SJCRH30 (cell line): ENCODE measurements around the gene UBE2V1. TPM values are rescaled to one million over a fixed set of nuclear protein-coding genes. Genes with fewer than 3 reads are reported as not detected.
"Not testable (repeated sequence)": the region's sequence is repeated elsewhere in the genome, so short reads cannot be mapped to it uniquely, and the experiment has no call there.

Source experiments
- DNase-seq, 2 experiments: peaks; one replicate each; pipeline ENCODE4 v3.0.0-alpha.2; 2015 to 2020
- H3K27ac ChIP-seq: fragments of 250-450 bp; sonication (Bioruptor Pico); 2 replicates; pipeline ENCODE4 v1.5.1; 2020; ENCODE audit warnings: mild to moderate bottlenecking, moderate library complexity
- H3K27me3 ChIP-seq: fragments of 250-450 bp; sonication (Bioruptor Pico); 2 replicates; pipeline ENCODE4 v1.5.1; 2020; ENCODE audit warnings: mild to moderate bottlenecking, moderate library complexity
- H3K36me3 ChIP-seq: fragments of 250-450 bp; sonication (Bioruptor Pico); 2 replicates; pipeline ENCODE4 v1.5.1; 2020; ENCODE audit warnings: mild to moderate bottlenecking, moderate library complexity
- H3K4me1 ChIP-seq: fragments of 250-450 bp; sonication (Bioruptor Pico); 2 replicates; pipeline ENCODE4 v1.5.1; 2020; ENCODE audit warnings: mild to moderate bottlenecking, moderate library complexity
- H3K4me3 ChIP-seq: fragments of 250-450 bp; sonication (Bioruptor Pico); 2 replicates; pipeline ENCODE4 v1.5.1; 2020; ENCODE audit warnings: mild to moderate bottlenecking, moderate library complexity
- H3K9me3 ChIP-seq: fragments of 250-450 bp; sonication (Bioruptor Pico); replicated peaks from 2 replicates; pipeline ENCODE4 v1.5.1; 2020; ENCODE audit warnings: mild to moderate bottlenecking, moderate library complexity
- total RNA-seq: library from RNA; depleted of rRNA; stranded (reverse); fragments of >200 nt; shearing (Covaris generic); gene quantifications from 2 replicates; pipeline ENCODE4 v1.2.3, GENCODE V29; 2014; rRNA removed

Gene UBE2V1
- total RNA-seq: 216 and 249 TPM in 2 replicates

- H3K27me3 ChIP-seq: no peaks in the 10 kb centered on the region
- peak within 1 kb of the TSS; percentile 70 for H3K27ac ChIP-seq
- peaks cover 9% of the 10 kb centered on the region; the same call in 1 of the 2 replicates for H3K36me3 ChIP-seq
- H3K9me3 ChIP-seq: no peaks in the 10 kb centered on the region
- peak; percentile 95 for DNase-seq
- H3K4me3 ChIP-seq: peak within 1 kb of the TSS; percentile 96
- peaks cover 28% of the 10 kb centered on the region for H3K4me1 ChIP-seq
These were observed at the start of gene UBE2V1 for GRCh38 chr20:50112512-50113419. Gene UBE2V1 (minus strand): TSS chr20:50113150. CDS start chr20:50113128, 22 bp downstream.

GRCh38 chr20:50161494-50161893, 48.5 kb upstream of the UBE2V1 start:
- peaks cover 46% of the 10 kb centered on the region for H3K4me1 ChIP-seq
- H3K9me3 ChIP-seq, H3K27ac ChIP-seq, H3K4me3 ChIP-seq, H3K36me3 ChIP-seq, DNase-seq, H3K27me3 ChIP-seq: not testable (repeated sequence)

- DNase-seq: peak; percentile 94 to 97
- Histone ChIP-seq H3K4me1 (peaks cover 44% of the 10 kb centered on the region), H3K27me3 (no peaks in the 10 kb centered on the region), H3K36me3 (peaks cover 7% of the 10 kb centered on the region; the same call in 1 of the 2 replicates), H3K27ac (peak within 1 kb of the TSS; percentile 55), H3K9me3 (no peaks in the 10 kb centered on the region), H3K4me3 (peak within 1 kb of the TSS; percentile 96)
These were observed 40.8 kb upstream of the UBE2V1 start, which contains the start of gene PEDS1 for GRCh38 chr20:50153500-50154377. Gene PEDS1 (minus strand): TSS chr20:50153723. CDS start chr20:50153637, 86 bp downstream.

- DNase-seq: peak; percentile 48 to 50
- Histone ChIP-seq H3K27ac (peak overlapping the region; percentile 55), H3K36me3 (peaks cover 13% of the 10 kb centered on the region), H3K27me3 (no peaks in the 10 kb centered on the region), H3K9me3 (no peaks in the 10 kb centered on the region), H3K4me1 (peaks cover 42% of the 10 kb centered on the region), H3K4me3 (peak overlapping the region; percentile 96)
These were observed 40.2 kb upstream of the UBE2V1 start for GRCh38 chr20:50153153-50153499.

GRCh38 chr20:50152394-50153152, 39.6 kb upstream of the UBE2V1 start:
- no peak for DNase-seq
- H3K9me3 ChIP-seq: no peaks in the 10 kb centered on the region
- peaks cover 19% of the 10 kb centered on the region for H3K36me3 ChIP-seq
- peaks cover 38% of the 10 kb centered on the region for H3K4me1 ChIP-seq
- peak overlapping the region; percentile 96 for H3K4me3 ChIP-seq
- peak overlapping the region; percentile 55 for H3K27ac ChIP-seq
- H3K27me3 ChIP-seq: no peaks in the 10 kb centered on the region

- Histone ChIP-seq H3K27me3 (no peaks in the 10 kb centered on the region), H3K9me3 (no peaks in the 10 kb centered on the region), H3K4me1 (peaks cover 45% of the 10 kb centered on the region), H3K4me3 (no peak overlapping the region), H3K27ac (no peak overlapping the region), H3K36me3 (peaks cover 28% of the 10 kb centered on the region)
- DNase-seq: no peak
These were observed 38.2 kb upstream of the UBE2V1 start for GRCh38 chr20:50151034-50151743.

GRCh38 chr20:50149481-50150254, 36.7 kb upstream of the UBE2V1 start:
- H3K9me3 ChIP-seq: no peaks in the 10 kb centered on the region
- peak overlapping the region; percentile 19 for H3K27ac ChIP-seq
- peak; percentile 57 to 71 for DNase-seq
- no peak overlapping the region for H3K4me3 ChIP-seq
- peaks cover 45% of the 10 kb centered on the region for H3K4me1 ChIP-seq
- H3K36me3 ChIP-seq: peaks cover 28% of the 10 kb centered on the region
- no peaks in the 10 kb centered on the region for H3K27me3 ChIP-seq

GRCh38 chr20:50146732-50147662, 34.0 kb upstream of the UBE2V1 start:
- Histone ChIP-seq H3K27ac (peak overlapping the region; percentile 17; the same call in 1 of the 2 replicates), H3K4me1 (peaks cover 36% of the 10 kb centered on the region), H3K4me3 (no peak overlapping the region), H3K9me3 (no peaks in the 10 kb centered on the region), H3K36me3 (peaks cover 48% of the 10 kb centered on the region), H3K27me3 (no peaks in the 10 kb centered on the region)
- DNase-seq: peak; percentile 37 to 57

- DNase-seq: no peak
- Histone ChIP-seq H3K4me1 (peaks cover 28% of the 10 kb centered on the region), H3K4me3 (no peak overlapping the region), H3K27me3 (no peaks in the 10 kb centered on the region), H3K36me3 (peaks cover 53% of the 10 kb centered on the region), H3K27ac (0 out of 2 replicates have a peak overlapping the region, but pooled peaks have one; percentile 17), H3K9me3 (no peaks in the 10 kb centered on the region)
These were observed 33.3 kb upstream of the UBE2V1 start for GRCh38 chr20:50146214-50146613.

GRCh38 chr20:50145566-50145965, 32.6 kb upstream of the UBE2V1 start:
- no peak for DNase-seq
- H3K4me1 ChIP-seq: peaks cover 25% of the 10 kb centered on the region
- no peaks in the 10 kb centered on the region for H3K9me3 ChIP-seq
- peaks cover 55% of the 10 kb centered on the region for H3K36me3 ChIP-seq
- no peak overlapping the region for H3K4me3 ChIP-seq
- H3K27me3 ChIP-seq: no peaks in the 10 kb centered on the region
- no peak overlapping the region for H3K27ac ChIP-seq

- H3K36me3 ChIP-seq: peaks cover 64% of the 10 kb centered on the region
- peaks cover 15% of the 10 kb centered on the region for H3K4me1 ChIP-seq
- H3K4me3 ChIP-seq: no peak overlapping the region
- no peaks in the 10 kb centered on the region for H3K27me3 ChIP-seq
- H3K27ac ChIP-seq: no peak overlapping the region
- no peaks in the 10 kb centered on the region for H3K9me3 ChIP-seq
- no peak for DNase-seq
These were observed 31.4 kb upstream of the UBE2V1 start for GRCh38 chr20:50144362-50144761.

- no peak for DNase-seq
- Histone ChIP-seq H3K4me1 (peaks cover 26% of the 10 kb centered on the region), H3K27me3 (no peaks in the 10 kb centered on the region), H3K27ac (no peak overlapping the region), H3K9me3 (no peaks in the 10 kb centered on the region), H3K4me3 (no peak overlapping the region), H3K36me3 (peaks cover 55% of the 10 kb centered on the region)
These were observed 29.9 kb upstream of the UBE2V1 start for GRCh38 chr20:50142812-50143211.
